Parathyroid adenoma (tissue), 2 donors: ENCODE data around the gene TUBB4B.
"Not testable (repeated sequence)": the region's sequence is repeated elsewhere in the genome, so short reads cannot be mapped to it uniquely, and the experiment has no call there.

Source experiments
- H2AFZ ChIP-seq: fragments of 300-600 bp; sonication (generic); one replicate; pipeline ENCODE4 v1.7.0; 2017; ENCODE audit warnings: antibody characterized with exemption, mild to moderate bottlenecking
- H3K27ac ChIP-seq: fragments of 300-600 bp; sonication (generic); one replicate; pipeline ENCODE4 v1.7.0; 2017
- H3K27me3 ChIP-seq: fragments of 300-600 bp; sonication (generic); one replicate; pipeline ENCODE4 v1.7.0; 2017; ENCODE audit warnings: low read length; ENCODE audit not compliant: control insufficient read depth, insufficient read depth
- H3K36me3 ChIP-seq: fragments of 300-600 bp; sonication (generic); one replicate; pipeline ENCODE4 v1.7.0; 2017; ENCODE audit warnings: low read length; ENCODE audit not compliant: control insufficient read depth, insufficient read depth
- H3K4me1 ChIP-seq: fragments of 300-600 bp; sonication (generic); one replicate; pipeline ENCODE4 v1.7.0; 2017; ENCODE audit warnings: control low read depth
- H3K4me2 ChIP-seq: fragments of 300-600 bp; sonication (generic); one replicate; pipeline ENCODE4 v1.7.0; 2017; ENCODE audit warnings: low read length
- H3K4me3 ChIP-seq: fragments of 300-600 bp; sonication (generic); one replicate; pipeline ENCODE4 v1.7.0; 2017; ENCODE audit warnings: low read depth, low read length
- H3K79me2 ChIP-seq: fragments of 300-600 bp; sonication (generic); one replicate; pipeline ENCODE4 v1.7.0; 2017; ENCODE audit warnings: control low read depth
- H3K9ac ChIP-seq: fragments of 300-600 bp; sonication (generic); one replicate; pipeline ENCODE4 v1.7.0; 2017; ENCODE audit warnings: mild to moderate bottlenecking
- H3K9me3 ChIP-seq: fragments of 300-600 bp; sonication (generic); one replicate; pipeline ENCODE4 v1.7.0; 2017; ENCODE audit warnings: low read length; ENCODE audit not compliant: control insufficient read depth
- CTCF ChIP-seq: fragments of 300-600 bp; sonication (generic); IDR thresholded peaks from one replicate; pipeline ENCODE4 v1.7.0; 2017; ENCODE audit warnings: antibody characterized with exemption, mild to moderate bottlenecking
- donor health status: primary hyperparathyroidism.

Gene TUBB4B

GRCh38 chr9:137236936-137237421 is 4.1 kb upstream of the TUBB4B start:
- H3K9ac ChIP-seq: peak overlapping the region; percentile 6
- H3K79me2 ChIP-seq: no peaks in the 10 kb centered on the region
- H3K4me1 ChIP-seq: peaks cover 14% of the 10 kb centered on the region

DNA sequence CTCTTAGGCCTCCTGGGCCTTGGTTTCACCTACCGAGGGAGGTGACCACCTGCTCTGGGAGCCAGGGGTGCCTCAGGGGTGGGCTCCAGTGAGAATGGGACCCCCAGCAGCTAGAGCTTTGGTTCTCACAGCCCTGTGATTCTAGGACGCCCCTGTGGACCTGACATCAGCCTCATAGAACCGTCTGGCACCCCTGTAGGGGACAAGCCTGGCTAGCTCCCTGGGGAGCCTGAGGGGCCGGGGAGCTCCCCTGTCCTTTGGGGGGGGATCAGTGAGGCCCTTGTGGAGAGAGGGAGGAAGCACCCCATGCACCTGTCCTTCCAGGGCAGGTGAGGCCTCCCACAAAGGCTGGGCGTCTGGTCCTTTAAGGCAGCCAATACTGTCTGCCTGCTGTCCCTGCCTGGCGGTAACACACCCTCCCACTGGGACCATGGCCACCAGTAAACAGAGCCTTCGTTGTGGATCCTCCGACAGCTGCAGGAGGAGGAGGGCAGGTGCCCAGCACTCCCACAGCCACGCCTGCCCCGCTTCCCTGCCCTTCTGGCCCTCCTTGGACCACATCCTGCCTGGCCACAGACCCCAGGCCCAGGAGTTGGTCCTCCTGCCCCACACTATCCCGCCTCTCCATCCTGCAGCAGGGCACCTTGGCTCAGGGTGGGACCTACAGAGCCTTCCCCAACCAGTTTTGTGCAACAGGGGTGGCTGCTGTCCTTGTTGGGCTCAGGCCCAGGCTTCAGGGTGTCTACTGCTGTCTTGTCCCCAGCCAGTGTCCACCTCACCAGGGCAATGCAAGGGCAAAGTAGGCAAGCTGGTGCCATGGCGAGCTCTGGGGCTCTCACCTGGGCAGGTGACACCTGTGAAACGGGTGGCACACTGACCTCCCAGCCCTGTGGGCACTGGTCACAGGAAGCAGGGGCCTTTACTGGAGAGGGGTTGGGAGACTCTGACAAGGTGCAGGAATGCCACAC is 3.0 kb upstream of the TUBB4B start:
- Histone ChIP-seq H3K27me3 (no peaks in the 10 kb centered on the region), H3K27ac (peak overlapping the region; percentile 65), H3K9ac (no peak overlapping the region), H3K36me3 (no peaks in the 10 kb centered on the region), H3K4me1 (peaks cover 16% of the 10 kb centered on the region), H3K79me2 (no peaks in the 10 kb centered on the region), H3K4me3 (no peak overlapping the region), H3K4me2 (no peak overlapping the region), H2AFZ (no peak overlapping the region), H3K9me3 (no peaks in the 10 kb centered on the region)
- TF ChIP-seq CTCF: no peak

More at GRCh38 chr9:137236936-137237421, 4.1 kb upstream of the TUBB4B start:
- H3K27ac ChIP-seq: peak overlapping the region; percentile 65
- H3K9me3 ChIP-seq: no peaks in the 10 kb centered on the region
- no peaks in the 10 kb centered on the region for H3K36me3 ChIP-seq
- H3K4me2 ChIP-seq: peak overlapping the region; percentile 60
- H3K4me3 ChIP-seq: no peak overlapping the region
- no peaks in the 10 kb centered on the region for H3K27me3 ChIP-seq
- H2AFZ ChIP-seq: peak overlapping the region; percentile 78
- no peak for TF ChIP-seq CTCF

DNA sequence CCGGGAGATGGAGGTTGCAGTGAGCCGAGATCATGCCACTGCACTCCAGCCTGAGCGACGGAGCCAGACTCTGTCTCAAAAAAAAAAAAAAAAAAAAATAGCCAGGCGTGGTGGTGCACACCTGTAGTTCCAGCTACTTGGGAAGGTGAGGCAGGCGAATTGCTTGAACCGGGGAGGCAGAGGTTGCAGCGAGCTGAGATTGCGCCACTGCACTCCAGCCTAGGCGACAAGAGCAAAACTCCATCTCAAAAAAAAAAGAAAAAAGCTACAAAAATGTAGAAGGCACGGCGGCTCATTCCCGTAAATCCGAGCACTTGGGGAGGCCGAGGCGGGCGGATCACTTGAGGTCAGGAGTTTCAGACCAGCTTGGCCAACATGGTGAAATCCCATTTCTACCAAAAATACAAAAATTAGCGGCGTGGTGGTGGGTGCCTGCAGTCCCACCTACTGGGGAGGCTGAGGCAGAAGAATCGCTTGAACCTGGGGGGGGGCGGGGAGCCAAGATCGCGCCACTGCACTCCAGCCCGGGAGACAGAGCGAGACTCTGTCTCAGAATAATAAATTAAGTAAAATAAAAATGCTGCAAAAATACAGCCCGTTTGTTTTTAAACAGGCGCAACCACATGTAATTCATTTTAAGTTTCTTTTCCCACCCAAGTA is 1.4 kb upstream of the TUBB4B start:
- Histone ChIP-seq H3K4me2 (peak overlapping the region; percentile 91), H3K4me3 (peak overlapping the region; percentile 86), H2AFZ (peak overlapping the region; percentile 85), H3K27ac (peak overlapping the region; percentile 96), H3K4me1 (peaks cover 16% of the 10 kb centered on the region)
- not testable (repeated sequence) for H3K9me3 ChIP-seq, H3K9ac ChIP-seq, H3K27me3 ChIP-seq, H3K79me2 ChIP-seq, H3K36me3 ChIP-seq

GRCh38 chr9:137240318-137240840 is 708 bp upstream of the TUBB4B start:
- Histone ChIP-seq H3K27me3 (no peaks in the 10 kb centered on the region), H3K4me1 (peaks cover 16% of the 10 kb centered on the region), H3K9ac (no peak overlapping the region), H3K36me3 (no peaks in the 10 kb centered on the region), H3K4me2 (peak overlapping the region; percentile 91), H3K4me3 (peak overlapping the region; percentile 86), H3K9me3 (no peaks in the 10 kb centered on the region), H3K79me2 (no peaks in the 10 kb centered on the region), H2AFZ (peak overlapping the region; percentile 85), H3K27ac (peak overlapping the region; percentile 96)
- TF ChIP-seq CTCF: peak; percentile 13
